Endodermal cell (in vitro differentiated cells): Measurements from ENCODE around the gene NEB. TPM values are rescaled to one million over a fixed set of nuclear protein-coding genes. Genes with fewer than 3 reads are reported as not detected.

ENCODE experiments used
- DNase-seq: peaks from one replicate; pipeline ENCODE4 v3.0.0-alpha.2; 2017
- H3K27ac ChIP-seq: 2 replicates; pipeline ENCODE4 v1.5.1; 2013; ENCODE audit warnings: mild to moderate bottlenecking, low read depth, low read length, moderate library complexity
- H3K27me3 ChIP-seq: 2 replicates; pipeline ENCODE4 v1.6.1; 2013; ENCODE audit warnings: mild to moderate bottlenecking, low read length, moderate library complexity; ENCODE audit not compliant: insufficient read depth, control insufficient read depth, poor library complexity, severe bottlenecking
- H3K36me3 ChIP-seq: 2 replicates; pipeline ENCODE4 v1.7.0; 2013; ENCODE audit warnings: mild to moderate bottlenecking, low read length, moderate library complexity; ENCODE audit not compliant: control insufficient read depth, insufficient read depth
- H3K4me1 ChIP-seq: one replicate; pipeline ENCODE4 v1.7.0; 2013; ENCODE audit warnings: low read length; ENCODE audit not compliant: control insufficient read depth, insufficient read depth
- H3K4me3 ChIP-seq: 2 replicates; pipeline ENCODE4 v1.5.1; 2013; ENCODE audit warnings: mild to moderate bottlenecking, low read length, moderate library complexity
- H3K9ac ChIP-seq: 2 replicates; pipeline ENCODE4 v1.6.1; 2013; ENCODE audit warnings: mild to moderate bottlenecking, low read length, moderate library complexity; ENCODE audit not compliant: poor library complexity, severe bottlenecking; ENCODE audit errors: extremely low read depth
- H3K9me3 ChIP-seq: 2 replicates; pipeline ENCODE4 v1.6.1; 2013; ENCODE audit warnings: mild to moderate bottlenecking, low read length, moderate library complexity; ENCODE audit not compliant: control insufficient read depth
- H3K27ac Mint-ChIP-seq: 2 replicates; pipeline ENCODE4 v1.8.0; 2020; ENCODE audit warnings: mixed read lengths
- H3K27me3 Mint-ChIP-seq: 2 replicates; pipeline ENCODE4 v1.8.0; 2021; ENCODE audit warnings: mild to moderate bottlenecking, mixed read lengths; ENCODE audit not compliant: insufficient read depth
- H3K36me3 Mint-ChIP-seq: 2 replicates; pipeline ENCODE4 v1.8.0; 2020; ENCODE audit warnings: low read depth, mixed read lengths
- H3K4me1 Mint-ChIP-seq: 2 replicates; pipeline ENCODE4 v1.8.0; 2020; ENCODE audit warnings: mixed read lengths
- H3K4me3 Mint-ChIP-seq: 2 replicates; pipeline ENCODE4 v1.8.0; 2020; ENCODE audit warnings: mild to moderate bottlenecking, moderate library complexity, mixed read lengths
- H3K9me3 Mint-ChIP-seq: 2 replicates; pipeline ENCODE4 v1.8.0; 2020; ENCODE audit warnings: mild to moderate bottlenecking, mixed read lengths
- WGBS, 2 experiments: methylation state at CpG; one replicate each; pipeline versions ENCODE4 v1.1.5 to v1.1.7; 2013; ENCODE audit warnings: missing lambda C conversion rate in 2 of 2, mixed read lengths in 1 of 2; ENCODE audit not compliant: insufficient coverage in 1 of 2, insufficient read length in 1 of 2; 5-methylcytosine and 5-hydroxymethylcytosine counted together
- total RNA-seq, 2 donors: library from RNA; stranded (reverse); fragmentation: NEBNext Ultra II Directional in 1 of 2; extraction: Animal tissue kit (Norgen Biotek cat#: 25700) in 1 of 2; gene quantifications; 2 replicates in 1 of 2; 3 replicates in 1 of 2; pipeline ENCODE4 v1.2.1, GENCODE V29; 2021
- TF ChIP-seq, protein P1 (sequence below): fragments of 200-600 bp; sonication (generic); conservative IDR thresholded peaks from 2 replicates; pipeline ENCODE4 v1.5.0; 2021; ENCODE audit warnings: antibody characterized with exemption, mild to moderate bottlenecking

Gene NEB
- total RNA-seq, 2 donors from 2014 or later, result 4.4 to 5.4 TPM

- Mint-ChIP-seq H3K27me3 (no peaks in the 10 kb centered on the region), H3K4me3 (no peak overlapping the region), H3K36me3 (peaks cover 8% of the 10 kb centered on the region), H3K27ac (no peak overlapping the region), H3K4me1 (no peaks in the 10 kb centered on the region), H3K9me3 (peaks cover under 1% of the 10 kb centered on the region)
- no peaks in the 10 kb centered on the region for H3K27me3 ChIP-seq
- WGBS, 2 experiments, result 88 to 94% methylated on average over 4 to 9 of the region's 9 CpGs
- no peak overlapping the region for H3K27ac ChIP-seq
- DNase-seq, result peak; percentile 48
- H3K9me3 ChIP-seq, result peaks cover 3% of the 10 kb centered on the region
- H3K4me3 ChIP-seq, result no peak overlapping the region
- TF ChIP-seq, protein P1, sequence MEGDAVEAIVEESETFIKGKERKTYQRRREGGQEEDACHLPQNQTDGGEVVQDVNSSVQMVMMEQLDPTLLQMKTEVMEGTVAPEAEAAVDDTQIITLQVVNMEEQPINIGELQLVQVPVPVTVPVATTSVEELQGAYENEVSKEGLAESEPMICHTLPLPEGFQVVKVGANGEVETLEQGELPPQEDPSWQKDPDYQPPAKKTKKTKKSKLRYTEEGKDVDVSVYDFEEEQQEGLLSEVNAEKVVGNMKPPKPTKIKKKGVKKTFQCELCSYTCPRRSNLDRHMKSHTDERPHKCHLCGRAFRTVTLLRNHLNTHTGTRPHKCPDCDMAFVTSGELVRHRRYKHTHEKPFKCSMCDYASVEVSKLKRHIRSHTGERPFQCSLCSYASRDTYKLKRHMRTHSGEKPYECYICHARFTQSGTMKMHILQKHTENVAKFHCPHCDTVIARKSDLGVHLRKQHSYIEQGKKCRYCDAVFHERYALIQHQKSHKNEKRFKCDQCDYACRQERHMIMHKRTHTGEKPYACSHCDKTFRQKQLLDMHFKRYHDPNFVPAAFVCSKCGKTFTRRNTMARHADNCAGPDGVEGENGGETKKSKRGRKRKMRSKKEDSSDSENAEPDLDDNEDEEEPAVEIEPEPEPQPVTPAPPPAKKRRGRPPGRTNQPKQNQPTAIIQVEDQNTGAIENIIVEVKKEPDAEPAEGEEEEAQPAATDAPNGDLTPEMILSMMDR, result peak; percentile 64
- no peaks in the 10 kb centered on the region for H3K4me1 ChIP-seq
- H3K36me3 ChIP-seq, result no peaks in the 10 kb centered on the region
- no peak overlapping the region for H3K9ac ChIP-seq
Observed at GRCh38 chr2:151640087-151640486, 94.2 kb downstream of the NEB start.

- Mint-ChIP-seq H3K27ac (no peak overlapping the region), H3K36me3 (peaks cover 14% of the 10 kb centered on the region), H3K4me1 (no peaks in the 10 kb centered on the region), H3K9me3 (peaks cover 5% of the 10 kb centered on the region), H3K27me3 (no peaks in the 10 kb centered on the region), H3K4me3 (no peak overlapping the region)
- Histone ChIP-seq H3K36me3 (no peaks in the 10 kb centered on the region), H3K27ac (no peak overlapping the region), H3K27me3 (no peaks in the 10 kb centered on the region), H3K4me3 (no peak overlapping the region), H3K9ac (no peak overlapping the region), H3K9me3 (peaks cover 7% of the 10 kb centered on the region), H3K4me1 (no peaks in the 10 kb centered on the region)
- TF ChIP-seq, protein P1, result no peak
- no peak for DNase-seq
- no CpG with 5 or more reads among the region's 1 CpG for WGBS, 2 experiments
Observed at GRCh38 chr2:151638990-151639389, 95.3 kb downstream of the NEB start.

- Mint-ChIP-seq H3K4me1 (no peaks in the 10 kb centered on the region), H3K27ac (no peak overlapping the region), H3K36me3 (peaks cover 15% of the 10 kb centered on the region), H3K27me3 (no peaks in the 10 kb centered on the region), H3K4me3 (no peak overlapping the region), H3K9me3 (peaks cover 5% of the 10 kb centered on the region)
- no peak for DNase-seq
- TF ChIP-seq, protein P1, result no peak
- H3K36me3 ChIP-seq, result no peaks in the 10 kb centered on the region
- H3K27ac ChIP-seq, result no peak overlapping the region
- no peaks in the 10 kb centered on the region for H3K27me3 ChIP-seq
- H3K9ac ChIP-seq, result no peak overlapping the region
- no peaks in the 10 kb centered on the region for H3K4me1 ChIP-seq
- no peak overlapping the region for H3K4me3 ChIP-seq
- WGBS, 2 experiments, result 84 to 100% methylated on average over 1 to 4 of the region's 4 CpGs
- H3K9me3 ChIP-seq, result peaks cover 7% of the 10 kb centered on the region
Observed at GRCh38 chr2:151638191-151638933, 95.9 kb downstream of the NEB start.
